NCI-H1417 (cell line): Measurements from ENCODE around the gene LRFN2.

Experiments used
- DNase-seq, 3 experiments: peaks; one replicate each; lab custom pipeline; 2025; lab: John Stamatoyannopoulos, UW

LRFN2 gene

DNA sequence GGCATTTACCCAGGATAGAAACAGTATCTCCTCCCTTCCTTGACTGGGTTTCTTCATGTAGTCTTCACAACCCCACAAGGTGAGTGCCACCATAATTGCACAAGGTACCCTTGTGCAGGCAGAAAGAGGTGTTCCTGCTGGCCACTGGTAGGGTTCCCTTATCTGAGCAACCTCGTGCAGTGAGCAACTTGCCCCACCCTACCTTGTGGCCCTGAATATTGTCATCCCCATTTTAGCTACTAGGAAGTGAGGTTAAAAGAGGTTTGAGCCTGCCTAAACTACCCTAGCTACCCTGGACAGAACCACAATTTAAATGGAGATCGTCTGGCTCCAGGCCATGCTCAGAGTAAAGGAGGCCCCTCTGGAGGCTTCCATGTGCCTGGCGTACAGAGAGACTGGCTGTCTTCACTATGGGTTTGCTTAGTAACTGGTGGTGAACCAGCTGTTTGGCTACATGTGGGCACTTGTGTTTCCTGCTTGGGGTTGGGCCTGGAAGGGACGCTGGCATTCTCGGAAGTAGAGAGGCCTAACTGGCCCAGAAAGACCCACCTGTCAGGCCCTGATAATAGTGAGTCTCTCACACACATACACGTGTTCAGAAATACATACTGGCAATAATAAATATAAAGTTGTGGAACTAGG, 148.8 kb downstream of the LRFN2 start:
- no peak for DNase-seq

DNA sequence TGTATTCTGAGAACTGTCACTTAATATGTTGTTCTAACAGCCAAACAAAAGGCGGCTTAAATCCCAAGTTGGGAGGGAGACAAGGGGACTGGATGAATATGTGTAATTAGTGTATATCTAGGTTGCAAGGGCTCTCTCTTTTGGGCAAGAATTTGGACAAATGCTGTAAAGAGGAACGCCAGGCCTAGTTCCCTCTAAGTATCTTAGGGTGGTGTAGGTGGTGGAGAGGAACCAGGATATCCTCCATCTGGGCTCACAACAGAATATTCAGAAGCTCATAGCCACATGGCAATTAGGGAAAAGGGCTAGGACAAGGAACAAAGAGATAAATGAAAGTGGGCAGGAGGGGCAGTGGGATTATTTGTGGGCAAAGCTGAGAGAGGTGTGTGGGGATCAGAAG, 149.5 kb downstream of the LRFN2 start:
- DNase-seq, result no peak

DNA sequence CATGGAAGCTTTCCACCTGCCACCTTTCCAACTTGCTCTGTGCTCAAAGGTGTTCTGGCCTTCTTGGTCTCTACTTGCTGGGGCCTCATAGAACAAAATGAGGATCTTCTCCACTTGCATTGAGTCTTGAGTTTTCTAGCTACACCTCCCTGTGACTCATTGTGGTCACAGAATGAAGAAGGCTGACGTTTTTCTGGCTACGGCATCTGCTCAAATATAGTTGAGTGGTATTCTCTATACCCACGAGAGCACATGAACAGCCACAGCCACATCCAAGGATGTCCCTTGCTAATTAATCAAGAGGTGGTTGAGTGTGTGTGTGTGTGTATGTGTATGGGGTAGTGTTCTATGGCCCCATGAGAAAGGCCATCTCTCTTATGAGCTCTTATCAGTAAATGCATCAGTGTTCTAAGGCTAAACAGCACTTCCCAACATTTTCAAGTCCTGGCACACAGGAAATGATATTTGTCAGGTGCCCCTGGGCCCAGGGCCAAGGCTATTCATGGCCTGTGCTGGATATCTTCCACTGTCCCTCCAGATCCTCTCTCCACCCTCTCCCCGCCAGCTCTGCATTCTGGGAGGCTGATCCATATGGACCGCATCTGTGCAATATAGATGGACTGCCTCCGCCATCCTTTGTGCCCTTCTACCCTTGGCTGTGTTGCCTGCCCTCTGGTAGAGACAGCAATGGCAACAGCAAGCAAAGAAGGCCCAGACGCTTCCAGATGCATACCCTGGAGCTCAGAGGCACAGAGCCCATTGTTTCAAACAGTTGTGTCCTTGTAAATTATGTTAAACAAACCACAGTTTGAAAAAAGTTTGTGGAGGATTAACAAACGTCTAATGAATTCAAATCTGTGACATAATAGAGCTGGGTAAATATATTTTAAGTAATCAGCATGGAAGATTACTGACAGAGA, 150.2 kb downstream of the LRFN2 start:
- no peak for DNase-seq

DNA sequence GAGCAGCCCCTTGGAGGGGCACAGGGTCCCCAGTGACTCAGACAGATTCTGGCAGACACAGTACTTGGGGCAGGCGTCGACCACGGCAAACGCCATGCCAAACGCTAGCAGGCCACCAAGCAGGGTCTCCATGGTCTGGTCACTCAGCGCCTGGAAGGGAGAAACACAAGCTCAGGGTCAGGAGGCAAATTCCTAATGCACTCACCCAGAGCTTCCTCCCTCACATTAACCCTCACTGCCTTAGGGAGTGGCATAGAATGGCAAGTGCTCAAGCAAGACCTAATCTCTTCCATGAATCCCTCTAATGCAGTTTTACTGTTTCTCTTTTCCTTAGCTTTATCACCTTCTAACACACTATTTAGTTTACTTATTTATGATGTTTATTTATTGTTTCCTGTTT, 154.2 kb downstream of the LRFN2 start:
- no peak for DNase-seq

DNA sequence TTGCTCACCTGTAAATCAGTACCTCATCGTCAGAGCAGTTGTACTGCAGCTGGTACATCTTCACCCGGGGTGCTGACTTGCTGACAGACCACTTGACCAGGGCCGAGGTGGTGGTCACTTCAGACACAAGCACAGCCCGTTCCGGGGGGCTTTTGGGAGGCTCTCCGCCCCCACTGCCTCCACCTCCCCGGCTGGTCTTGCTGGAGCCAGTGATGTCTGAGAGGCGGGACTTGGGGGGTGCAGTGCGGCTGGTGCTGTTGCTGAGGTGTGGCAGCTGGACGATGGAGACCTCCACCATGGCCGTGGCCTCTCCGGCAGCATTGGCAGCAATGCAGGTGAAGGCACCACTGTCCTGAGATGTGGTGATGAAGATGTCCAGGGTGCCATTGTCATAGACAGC, 155.5 kb downstream of the LRFN2 start:
- DNase-seq, result no peak

DNA sequence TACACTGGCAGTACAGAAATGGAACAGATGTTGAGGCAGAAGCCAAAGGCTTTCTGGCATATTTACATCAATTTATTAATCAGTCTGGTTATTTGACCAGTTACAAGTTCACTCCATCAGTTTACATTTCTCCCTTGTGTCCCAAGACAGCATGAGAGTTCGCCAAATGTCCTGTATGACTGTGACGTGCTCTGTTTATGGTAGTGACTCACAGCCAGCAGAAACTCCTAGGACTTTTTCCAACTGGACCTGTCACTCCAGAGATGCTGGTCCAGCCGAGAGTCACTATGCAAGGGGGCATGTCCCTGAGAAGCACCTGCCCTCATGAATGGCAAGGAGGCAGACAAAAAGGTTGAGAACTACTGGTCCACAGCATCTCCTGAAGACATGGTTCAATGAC, 160.0 kb downstream of the LRFN2 start:
- no peak for DNase-seq

DNA sequence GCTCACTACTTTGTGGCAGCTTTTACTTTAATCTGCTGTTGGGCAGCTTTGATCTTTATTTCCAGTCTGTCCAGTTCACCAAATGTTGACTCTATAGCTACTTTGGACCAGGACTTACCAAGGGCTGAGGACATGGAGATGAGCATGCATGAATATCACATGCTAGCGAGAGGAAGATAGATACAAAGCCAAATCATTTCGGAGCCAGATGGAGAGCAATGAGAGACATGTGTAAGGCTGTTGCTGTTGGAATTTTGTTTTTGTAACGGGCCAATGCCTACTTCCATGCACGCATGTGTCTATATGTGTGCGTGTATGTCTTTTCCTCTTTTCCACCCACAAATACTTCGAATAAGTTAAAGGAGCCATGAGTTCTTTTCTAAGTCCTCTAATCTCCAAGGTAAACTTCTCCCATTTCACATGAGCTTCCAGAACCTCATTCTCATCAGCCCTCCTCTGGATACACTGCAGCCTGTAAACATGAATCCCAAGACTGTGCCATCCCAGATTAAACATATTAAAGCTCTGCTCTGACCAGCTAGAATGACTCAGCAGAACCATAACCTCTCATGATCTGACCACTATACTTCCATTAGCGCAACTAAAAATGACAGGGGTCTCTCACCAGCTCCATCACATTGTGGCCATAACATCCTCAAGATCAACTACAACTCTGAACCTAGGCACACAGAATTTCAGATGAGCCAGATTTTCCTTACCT, 160.7 kb downstream of the LRFN2 start:
- no peak for DNase-seq

DNA sequence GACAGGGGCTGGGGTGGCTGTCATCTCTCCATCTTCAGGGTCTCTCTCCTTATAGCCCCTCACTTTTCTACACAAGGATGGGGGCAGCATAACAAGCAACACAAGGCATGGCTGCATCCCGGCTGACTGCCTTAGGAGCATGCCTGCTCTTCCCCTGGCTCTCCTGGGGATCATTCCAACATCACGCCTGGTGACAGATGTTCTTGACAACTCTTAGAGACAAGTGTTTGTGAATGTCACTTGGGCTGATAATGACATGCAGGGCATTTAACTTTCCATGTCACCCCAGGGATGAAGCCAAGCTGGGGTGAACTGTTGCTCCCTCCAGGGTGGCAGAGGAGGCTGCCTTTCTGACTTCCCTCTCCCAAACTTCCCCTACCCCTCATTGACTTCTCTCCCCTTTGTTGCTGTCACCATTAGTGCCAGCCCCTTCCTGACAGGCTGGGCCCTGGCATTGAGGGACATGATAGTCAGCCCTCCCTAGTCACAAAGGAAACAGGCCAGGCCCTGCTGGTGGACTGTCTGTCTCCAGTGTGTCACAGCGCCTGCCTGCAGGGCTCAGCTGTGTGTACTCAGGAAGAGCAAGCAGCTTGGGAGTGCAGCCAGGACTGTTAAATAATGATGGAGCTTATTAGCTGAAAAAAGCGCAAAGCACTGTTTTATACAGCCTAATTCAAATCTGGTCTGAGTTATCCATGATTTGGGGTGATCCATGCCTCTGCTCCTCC, 161.8 kb downstream of the LRFN2 start:
- peak in 2 of 3 experiments; percentile 34 to 75 for DNase-seq

DNA sequence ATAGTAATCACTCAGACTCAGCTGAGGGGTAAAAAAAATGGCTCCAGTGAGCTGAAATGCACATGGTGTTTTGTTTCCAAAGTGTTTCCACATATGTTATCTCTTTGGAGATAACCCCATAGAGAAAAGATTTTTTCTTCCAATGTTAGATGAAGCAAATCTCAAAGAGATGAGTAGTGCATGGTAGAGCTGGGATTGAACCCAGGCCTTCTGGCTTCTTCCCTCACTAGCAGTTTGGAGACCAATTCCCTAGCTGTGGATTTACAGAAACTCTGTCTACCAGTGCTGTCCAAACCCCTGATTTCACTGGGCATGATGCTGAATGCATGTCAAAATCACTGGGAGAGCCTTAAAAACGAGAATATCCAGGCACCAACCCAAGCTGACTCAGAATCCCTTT, 165.1 kb downstream of the LRFN2 start:
- no peak for DNase-seq

DNA sequence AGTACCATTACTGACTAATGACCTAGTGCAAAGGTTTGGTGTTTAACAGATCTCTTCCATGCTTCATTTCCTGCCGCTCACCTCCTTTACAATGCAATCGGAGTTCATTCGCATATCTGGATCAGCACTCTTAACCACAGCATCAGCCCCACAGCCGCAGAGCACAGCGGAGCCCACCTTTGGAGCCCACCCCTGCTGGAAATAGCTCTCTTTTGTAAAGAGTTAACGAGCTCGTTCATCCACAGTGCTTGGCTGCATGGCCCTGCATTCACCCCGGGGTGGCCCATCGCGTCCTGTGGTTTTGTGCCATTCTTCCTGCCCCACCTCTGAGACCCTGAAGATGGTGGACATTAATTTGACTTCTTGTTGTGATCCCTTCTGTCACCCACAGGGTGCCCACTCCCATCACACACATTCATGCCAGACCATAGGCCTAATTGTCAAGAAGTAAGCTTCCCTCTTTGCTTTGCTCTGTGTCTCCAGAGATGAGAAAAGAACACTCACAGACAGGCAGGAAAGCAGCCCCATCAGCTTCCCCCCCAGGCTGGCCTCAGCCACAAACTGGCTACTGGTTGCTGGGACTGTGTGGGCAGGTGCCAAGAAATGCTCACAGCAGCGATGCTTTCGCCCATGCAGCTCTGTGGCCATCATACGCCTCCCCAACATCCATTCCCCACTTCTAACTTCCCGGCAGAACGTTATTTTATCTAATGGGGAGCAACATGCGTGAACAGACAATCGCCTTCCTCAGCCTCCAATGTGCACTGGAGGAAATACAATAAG, 167.0 kb downstream of the LRFN2 start:
- DNase-seq, result no peak

DNA sequence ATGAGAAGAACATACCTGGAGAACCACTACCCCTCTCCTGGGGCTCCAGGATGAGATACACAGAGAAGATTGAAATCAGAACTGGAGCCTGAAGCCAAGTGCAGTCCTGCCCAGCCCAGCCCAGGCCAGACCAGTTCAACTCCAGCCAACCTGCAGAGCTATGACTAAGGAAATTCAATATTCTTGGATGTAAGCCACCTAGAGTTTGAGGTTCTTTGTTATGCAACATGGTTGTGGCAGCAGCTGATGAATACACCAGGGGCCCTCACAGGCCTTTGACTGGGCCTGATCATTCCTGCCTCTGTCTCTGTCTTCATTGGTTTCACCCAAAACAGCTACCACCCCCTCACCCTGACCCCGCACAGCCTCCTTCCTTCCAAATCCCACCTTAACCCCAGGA, 167.8 kb downstream of the LRFN2 start:
- no peak for DNase-seq

DNA sequence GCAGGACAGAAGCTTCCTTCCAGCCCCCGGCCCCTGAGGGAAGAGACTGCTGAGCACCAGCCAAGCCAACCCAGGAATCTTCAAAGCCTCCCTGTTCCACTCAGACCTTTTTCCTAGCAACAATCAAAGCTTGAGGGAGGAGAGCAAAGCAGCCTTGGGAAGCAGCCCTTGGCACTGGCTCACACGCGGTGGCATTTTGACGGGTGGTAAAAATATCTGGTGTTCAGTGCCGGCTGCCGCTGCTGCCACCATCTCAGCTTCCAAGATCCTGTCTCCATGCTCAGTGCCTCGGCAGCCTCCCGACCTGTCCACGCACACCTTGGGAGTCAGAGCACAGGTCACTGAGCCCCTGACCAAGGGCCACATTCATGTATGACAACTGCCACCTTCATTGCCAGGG, 170.1 kb downstream of the LRFN2 start:
- DNase-seq, result no peak

DNA sequence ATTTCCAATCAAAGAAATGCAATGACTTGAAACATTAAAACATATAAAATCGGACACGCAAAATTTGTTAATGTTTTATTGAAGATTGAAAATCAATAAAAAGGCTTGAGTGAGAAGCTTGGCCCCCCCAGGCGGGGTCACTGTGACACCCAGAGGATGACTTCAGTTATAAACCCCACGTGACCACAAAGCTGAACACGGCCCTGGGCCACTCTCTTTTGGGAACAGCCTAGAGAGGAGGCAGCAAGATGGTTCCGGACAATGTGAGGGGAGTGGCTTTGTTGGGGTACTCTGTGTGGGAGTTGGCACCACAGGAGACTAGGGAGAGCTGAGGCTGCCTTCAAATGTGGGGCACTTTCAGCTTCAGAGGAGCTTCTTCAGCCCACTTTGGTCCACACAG, 172.5 kb downstream of the LRFN2 start:
- DNase-seq, result no peak

DNA sequence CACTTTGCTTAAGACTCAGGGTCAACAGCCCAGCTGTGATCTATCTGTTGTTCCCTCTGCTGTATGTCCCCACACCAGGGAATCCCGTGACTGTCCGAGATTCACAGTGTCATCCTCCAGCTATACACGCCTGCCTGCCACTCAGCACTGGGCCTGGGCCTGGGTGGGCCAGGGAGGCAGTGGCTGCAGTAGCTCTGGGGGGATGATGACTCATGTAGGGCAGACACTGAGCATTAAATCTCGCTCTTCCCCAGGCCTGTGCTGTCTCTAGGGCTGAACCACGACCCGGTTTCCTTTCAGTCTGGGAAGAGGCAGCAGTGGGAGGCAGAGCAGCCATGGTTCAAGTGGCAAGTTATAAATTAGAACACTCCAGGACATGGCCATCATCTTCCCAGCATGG, 173.9 kb downstream of the LRFN2 start:
- DNase-seq, result no peak

DNA sequence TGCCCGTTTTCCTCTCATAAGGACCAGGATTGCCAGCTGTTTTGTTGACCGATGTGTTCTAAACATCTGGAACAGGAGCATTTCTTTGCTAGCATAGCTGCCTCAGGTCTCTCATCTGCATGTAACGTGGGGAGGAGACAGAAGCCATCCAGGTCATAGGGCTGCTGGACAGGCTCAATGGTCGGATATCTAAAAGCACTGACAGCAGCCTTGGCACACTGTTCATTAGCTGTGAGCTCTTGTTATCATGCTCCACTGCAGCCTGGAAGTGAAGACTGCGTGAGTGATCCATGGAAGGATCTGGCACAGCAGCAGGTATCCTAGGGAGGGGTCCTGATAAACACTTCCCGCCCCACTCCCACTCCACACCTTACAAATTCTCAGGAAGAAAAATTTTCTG, 175.3 kb downstream of the LRFN2 start:
- no peak for DNase-seq

DNA sequence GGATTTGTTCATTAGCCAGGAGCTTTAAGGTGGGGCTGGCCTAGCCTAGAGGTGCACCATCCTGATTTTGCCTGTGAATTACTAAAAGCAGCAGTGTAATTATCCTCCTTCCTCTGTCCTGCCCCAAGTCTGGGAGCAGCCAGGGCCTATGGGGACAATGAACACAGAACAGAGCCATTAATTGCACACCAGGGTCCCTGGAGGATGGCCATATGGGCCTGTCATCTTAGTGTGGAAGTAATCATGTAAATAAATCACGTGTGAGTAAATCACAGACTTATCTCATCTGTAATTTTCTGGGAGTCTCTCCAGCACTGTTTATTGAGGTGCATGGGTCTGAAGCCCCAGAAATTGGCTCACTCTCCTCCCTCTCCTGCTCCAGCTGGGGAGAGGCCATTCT, 176.3 kb downstream of the LRFN2 start:
- DNase-seq, result peak in 2 of 3 experiments; percentile 3 to 52

DNA sequence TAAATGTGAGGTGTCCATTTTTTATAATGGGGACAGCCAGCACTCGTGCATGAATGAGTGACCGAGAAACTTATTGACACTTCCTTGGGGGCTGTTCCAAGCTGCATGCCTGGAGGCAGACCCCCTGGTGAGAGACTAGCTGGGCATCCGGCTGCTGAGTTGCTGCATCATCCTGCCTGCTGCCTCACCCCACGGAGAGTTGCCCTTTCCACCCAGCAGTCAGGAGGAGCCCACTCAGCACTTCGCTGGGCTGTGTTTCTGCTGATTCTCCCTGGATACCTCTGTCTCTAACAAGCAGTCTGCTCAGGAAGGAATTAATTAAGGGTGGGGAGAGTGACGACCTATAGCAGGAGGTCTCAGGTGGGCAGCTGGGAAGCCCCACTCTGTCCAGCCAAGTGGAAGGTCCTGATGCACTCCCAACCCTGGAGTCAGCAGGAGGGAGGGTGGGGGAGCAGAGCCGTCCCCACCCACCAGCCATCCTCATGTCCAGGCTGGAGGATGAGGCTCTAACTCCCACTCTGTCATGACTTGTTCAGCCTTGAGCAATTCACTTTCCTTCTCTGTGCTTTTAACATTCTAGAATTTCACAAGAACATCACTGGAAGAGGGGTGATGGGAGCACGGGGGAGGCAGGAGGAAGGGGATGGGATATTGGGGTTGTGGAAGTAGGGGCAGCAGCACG, 177.3 kb downstream of the LRFN2 start:
- peak in 2 of 3 experiments; percentile 29 to 60 for DNase-seq

DNA sequence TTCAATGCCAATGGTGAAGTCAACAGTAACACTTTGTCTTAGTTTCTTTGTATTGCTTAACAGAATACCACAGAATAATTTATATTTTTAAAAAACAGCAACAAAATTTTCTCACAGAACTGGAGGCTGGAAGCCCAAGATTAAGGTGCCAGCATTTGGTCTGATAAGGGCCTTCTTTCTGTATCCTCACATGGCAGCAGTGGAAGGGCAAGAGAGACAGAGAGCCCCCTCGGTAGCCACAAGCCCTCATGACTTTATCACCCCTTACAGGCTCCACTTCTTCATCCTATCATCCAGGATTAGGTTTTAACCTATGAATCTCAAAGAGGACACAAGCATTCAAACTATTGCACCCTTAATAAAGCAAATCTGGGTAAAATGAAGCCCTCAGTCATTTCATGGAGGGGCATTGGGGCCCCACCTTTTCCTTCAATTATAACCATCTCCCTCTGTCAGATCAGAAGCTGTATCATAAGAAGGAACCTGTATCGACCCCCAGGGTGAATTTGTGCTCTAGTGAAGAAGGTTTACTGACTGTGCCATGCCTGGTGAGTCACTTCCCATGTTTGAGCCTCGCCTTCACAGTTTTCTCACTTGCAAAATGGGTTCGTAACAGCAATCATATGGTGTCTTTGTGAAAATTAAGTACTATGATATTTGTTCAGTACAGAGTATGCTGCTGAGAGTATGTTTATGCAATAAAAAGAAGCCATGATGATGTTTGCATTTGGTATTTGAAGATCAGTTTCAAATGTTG, 178.2 kb downstream of the LRFN2 start:
- no peak for DNase-seq

DNA sequence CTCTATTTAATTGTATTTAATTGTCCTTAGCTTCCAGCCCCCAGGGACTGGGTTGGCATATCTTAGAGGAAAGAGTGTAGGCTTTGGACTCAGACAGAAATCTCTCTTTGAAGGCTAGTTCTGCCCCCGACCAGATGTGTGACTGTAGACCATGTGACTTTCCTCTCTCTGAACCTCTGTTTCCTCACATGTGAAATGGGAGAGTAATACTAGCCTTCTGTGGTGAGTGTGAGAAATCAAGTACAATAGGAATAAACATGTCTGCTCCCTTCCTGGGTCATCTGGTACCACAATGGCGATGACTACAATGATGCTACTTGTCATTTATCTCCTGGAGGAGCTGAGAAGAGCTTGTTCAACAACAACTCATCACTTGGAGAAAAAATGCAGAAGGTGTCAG, 179.9 kb downstream of the LRFN2 start:
- DNase-seq, result no peak

DNA sequence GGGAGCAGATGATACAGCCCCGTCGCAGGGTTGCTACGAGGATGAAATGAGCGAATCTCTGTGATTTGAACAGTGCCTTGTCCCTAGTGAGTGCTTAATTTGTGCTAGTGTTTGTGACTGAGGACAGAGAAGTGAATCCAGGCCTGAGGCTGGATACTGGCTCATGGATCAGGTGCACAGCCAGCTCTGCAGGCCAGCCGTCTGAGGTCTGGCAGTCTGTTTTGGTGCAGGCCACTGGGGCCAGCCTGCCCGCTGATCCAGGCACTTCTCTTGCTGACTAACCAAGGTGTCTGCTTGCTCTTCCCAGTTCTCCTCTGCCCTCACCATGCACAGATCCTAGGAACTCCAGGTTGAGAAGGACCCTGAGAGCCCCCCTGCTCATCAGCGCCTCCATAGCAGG, 181.0 kb downstream of the LRFN2 start:
- DNase-seq, result no peak
